NCI-H82 treated with DMSO at 0.1 percent for 48 hours (cell line): Measurements from ENCODE around the gene EEF2K.
"Not testable (repeated sequence)": the region's sequence is repeated elsewhere in the genome, so short reads cannot be mapped to it uniquely, and the experiment has no call there.

ENCODE experiments used
- DNase-seq: peaks from one replicate; lab custom pipeline; 2025; ENCODE audit not compliant: unreplicated experiment; lab: John Stamatoyannopoulos, UW

EEF2K gene

GRCh38 chr16:22189473-22190080, 16.5 kb upstream of the EEF2K start:
- peak; percentile 94 for DNase-seq

GRCh38 chr16:22190081-22190775, 15.8 kb upstream of the EEF2K start:
- peak; percentile 100 for DNase-seq

- DNase-seq, result peak; percentile 100
Measured at GRCh38 chr16:22190776-22191531, 15.1 kb upstream of the EEF2K start.

GRCh38 chr16:22191532-22192260, 14.4 kb upstream of the EEF2K start:
- DNase-seq, result no peak

GRCh38 chr16:22192261-22193062, 13.6 kb upstream of the EEF2K start:
- DNase-seq, result peak; percentile 55

- no peak for DNase-seq
Measured at GRCh38 chr16:22193063-22193411, 13.0 kb upstream of the EEF2K start.

- no peak for DNase-seq
Measured at GRCh38 chr16:22194707-22195444, 11.2 kb upstream of the EEF2K start.

GRCh38 chr16:22195445-22195694, 10.7 kb upstream of the EEF2K start:
- DNase-seq, result no peak

GRCh38 chr16:22195695-22196558, 10.2 kb upstream of the EEF2K start:
- DNase-seq, result peak; percentile 84

GRCh38 chr16:22196559-22197168, 9.4 kb upstream of the EEF2K start:
- not testable (repeated sequence) for DNase-seq

- no peak for DNase-seq
Measured at GRCh38 chr16:22198547-22199293, 7.4 kb upstream of the EEF2K start.

GRCh38 chr16:22202261-22202637, 3.8 kb upstream of the EEF2K start:
- DNase-seq, result no peak

- no peak for DNase-seq
Measured at GRCh38 chr16:22203091-22203490, 3.0 kb upstream of the EEF2K start.

- no peak for DNase-seq
Measured at GRCh38 chr16:22204091-22204655, 1.9 kb upstream of the EEF2K start.

- no peak for DNase-seq
Measured at GRCh38 chr16:22205577-22206012, 483 bp upstream of the EEF2K start.

- peak; percentile 50 for DNase-seq
Measured at GRCh38 chr16:22206842-22207714, 1.0 kb downstream of the EEF2K start.
